ENCODE measurements around the gene GYPC. TPM values are rescaled to one million over a fixed set of nuclear protein-coding genes. Genes with fewer than 3 reads are reported as not detected.

GYPC gene
- total and polyA plus RNA-seq, 2 of the 4 experiments (the other 2 are of a cell fraction) = 53.4 to 96.3 TPM

DNA sequence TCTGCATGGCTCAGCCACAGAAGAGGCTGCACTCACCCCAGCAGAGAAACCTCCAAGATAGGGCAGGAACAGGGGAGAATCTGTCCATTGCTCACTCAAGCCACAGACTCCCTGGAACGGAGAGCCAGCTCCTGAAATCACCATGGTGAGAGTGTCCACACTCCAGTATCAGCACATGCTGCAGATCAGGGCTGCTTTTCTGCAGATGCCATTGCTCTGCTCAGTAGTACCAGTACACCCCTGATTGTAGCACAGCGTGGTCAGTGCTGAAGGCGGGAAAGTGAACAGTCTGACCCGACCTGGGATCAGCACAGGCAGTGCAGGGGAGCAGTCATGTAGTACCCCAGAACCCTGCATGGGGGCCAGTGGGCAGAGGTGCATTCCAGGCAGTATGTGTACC, 73.9 kb downstream of the GYPC start:
- no peak overlapping the region for H3K4ac ChIP-seq (ENCODE audit: low read depth, low read length)
- H3K9ac ChIP-seq (ENCODE audit: low read depth, low read length) = no peak overlapping the region
- dilution Hi-C loops (cut with HindIII; ENCODE audit: low sequenced_read_pairs, unreplicated experiment) (no loop called here), in situ Hi-C loops (cut with MboI; ENCODE audit: low sequenced_read_pairs) (no loop called here), intact Hi-C loops (cut with micrococcal nuclease) (no loop called here)
- H2AFZ ChIP-seq (replicated peaks; ENCODE audit: low read length, poor library complexity) = no peak overlapping the region
- H2AK9ac ChIP-seq (replicated peaks; ENCODE audit: low read depth, low read length, poor library complexity) = no peak overlapping the region
- no peak overlapping the region for H2BK5ac ChIP-seq (ENCODE audit: low read depth, low read length, poor library complexity, severe bottlenecking)
- peaks cover 6% of the 10 kb centered on the region for H3K27me3 ChIP-seq (ENCODE audit: control insufficient read depth, insufficient read depth, low read length)
- H4K20me1 ChIP-seq (ENCODE audit: insufficient read depth, low read length) = no peaks in the 10 kb centered on the region
- no peaks in the 10 kb centered on the region for H3K36me3 ChIP-seq (ENCODE audit: control insufficient read depth, insufficient read depth, low read length)
- ChIA-PET CTCF (interaction anchor here (0.6 kb wide), 1 partner anchor 35 kb away, joined by 5 read pairs; no protein-coding TSS in a partner anchor), POLR2A (ENCODE audit: unreplicated experiment) (no interaction called here)
- H2BK120ac ChIP-seq (ENCODE audit: low read depth, low read length) = no peak overlapping the region
- ATAC-seq (ENCODE audit: low read depth) (no peak), DNase-seq (no peak)
- H3K4me1 ChIP-seq (ENCODE audit: control insufficient read depth, insufficient read depth, low read length) = no peaks in the 10 kb centered on the region
- H4K8ac ChIP-seq (ENCODE audit: low read depth in 2 of 2, low read length in 2 of 2) = no peak overlapping the region
- H3K79me1 ChIP-seq (ENCODE audit: low read depth in 1 of 2, low read length in 2 of 2) = no peaks in the 10 kb centered on the region
- no peak overlapping the region for H3K14ac ChIP-seq (replicated peaks; ENCODE audit: low read depth, low read length)
- no peak overlapping the region for H3K56ac ChIP-seq (ENCODE audit: extremely low read depth, insufficient read depth, low read length)
- H4K91ac ChIP-seq (ENCODE audit: insufficient read depth, low read depth, low read length) = no peak overlapping the region
- no TSS peak for BruUV-seq (replicated peaks)
- H2BK20ac ChIP-seq (ENCODE audit: low read depth, low read length) = no peak overlapping the region
- H3K4me2 ChIP-seq (ENCODE audit: low read depth, low read length) = no peak overlapping the region
- no peak overlapping the region for H3K23ac ChIP-seq (ENCODE audit: low read depth, low read length)
- H2AK5ac ChIP-seq (ENCODE audit: low read depth, low read length) = no peak overlapping the region
- H4K5ac ChIP-seq (ENCODE audit: low read depth, low read length) = no peak overlapping the region
- H3K9me3 ChIP-seq (ENCODE audit: control insufficient read depth, insufficient read depth, low read length) = no peaks in the 10 kb centered on the region
- no peak overlapping the region for H3K27ac ChIP-seq (ENCODE audit: insufficient read depth, low read length)
- H3K18ac ChIP-seq (ENCODE audit: low read depth, low read length) = no peak overlapping the region
- no peak overlapping the region for H3K4me3 ChIP-seq (ENCODE audit: insufficient read depth, low read depth, low read length)
- no peak overlapping the region for H2BK15ac ChIP-seq (ENCODE audit: low read depth, low read length)
- WGBS, 2 experiments (ENCODE audit: extremely low coverage in 2 of 2, insufficient read length in 1 of 2) = 71% methylated on average over 4 of the region's 4 CpGs; no CpG with 5 or more reads in 1 of the 2 experiments
- H3K9me1 ChIP-seq (ENCODE audit: insufficient read depth, low read length) = no peaks in the 10 kb centered on the region
- TF ChIP-seq RFX5 (IDR thresholded peaks at IDR 0.05; ENCODE audit: low read depth, low read length) (no peak), MXI1 (IDR thresholded peaks at IDR 0.05; ENCODE audit: borderline replicate concordance, low read depth, low read length) (no peak), BHLHE40 (IDR thresholded peaks at IDR 0.05; ENCODE audit: low read depth, low read length) (no peak), POLR2A (IDR thresholded peaks at IDR 0.05; ENCODE audit: low read depth, low read length) (no peak), NFE2L2 (IDR thresholded peaks at IDR 0.05; ENCODE audit: low read depth, low read length) (no peak), CHD1 (IDR thresholded peaks at IDR 0.05; ENCODE audit: low read depth, low read length) (no peak), FOS (IDR thresholded peaks at IDR 0.05; ENCODE audit: low read depth, low read length) (no peak), SMC3 (IDR thresholded peaks at IDR 0.05; ENCODE audit: low read depth, low read length) (no peak), RAD21 (IDR thresholded peaks at IDR 0.05; ENCODE audit: low read length) (no peak)
- TF ChIP-seq, protein P1, sequence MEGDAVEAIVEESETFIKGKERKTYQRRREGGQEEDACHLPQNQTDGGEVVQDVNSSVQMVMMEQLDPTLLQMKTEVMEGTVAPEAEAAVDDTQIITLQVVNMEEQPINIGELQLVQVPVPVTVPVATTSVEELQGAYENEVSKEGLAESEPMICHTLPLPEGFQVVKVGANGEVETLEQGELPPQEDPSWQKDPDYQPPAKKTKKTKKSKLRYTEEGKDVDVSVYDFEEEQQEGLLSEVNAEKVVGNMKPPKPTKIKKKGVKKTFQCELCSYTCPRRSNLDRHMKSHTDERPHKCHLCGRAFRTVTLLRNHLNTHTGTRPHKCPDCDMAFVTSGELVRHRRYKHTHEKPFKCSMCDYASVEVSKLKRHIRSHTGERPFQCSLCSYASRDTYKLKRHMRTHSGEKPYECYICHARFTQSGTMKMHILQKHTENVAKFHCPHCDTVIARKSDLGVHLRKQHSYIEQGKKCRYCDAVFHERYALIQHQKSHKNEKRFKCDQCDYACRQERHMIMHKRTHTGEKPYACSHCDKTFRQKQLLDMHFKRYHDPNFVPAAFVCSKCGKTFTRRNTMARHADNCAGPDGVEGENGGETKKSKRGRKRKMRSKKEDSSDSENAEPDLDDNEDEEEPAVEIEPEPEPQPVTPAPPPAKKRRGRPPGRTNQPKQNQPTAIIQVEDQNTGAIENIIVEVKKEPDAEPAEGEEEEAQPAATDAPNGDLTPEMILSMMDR (conservative IDR thresholded peaks at IDR 0.05; ENCODE audit: low read depth, low read length) = no peak
